MCF 10A (cell line): ENCODE data around the gene C1orf216. TPM values are rescaled to one million over a fixed set of nuclear protein-coding genes. Genes with fewer than 3 reads are reported as not detected.

Source experiments
- BruUV-seq: library from RNA; stranded (reverse); fragments of 400-500 nt; replicated peaks from 2 replicates; lab custom pipeline; 2021; lab: Mats Ljungman, UMichigan
- CTCF ChIA-PET: fragments of 300-600 bp; sonication (Branson Sonifier 250); formaldehyde crosslinking; extraction: SDS; loops from one replicate; lab custom pipeline; 2021; ENCODE audit warnings: antibody characterized with exemption, inconsistent platforms; lab: Yijun Ruan, JAX
- POLR2A ChIA-PET: fragments of 300-600, 350-650 bp; sonication (Branson Sonifier 250); formaldehyde crosslinking; extraction: SDS; loops from one replicate; lab custom pipeline; 2020; ENCODE audit warnings: antibody characterized with exemption, inconsistent platforms; lab: Yijun Ruan, JAX
- DNase-seq: peaks from one replicate; pipeline ENCODE4 v3.0.0-alpha.2; 2018; ENCODE audit not compliant: unreplicated experiment
- H3K27ac Mint-ChIP-seq: one replicate; pipeline ENCODE4 v1.8.0; 2022; ENCODE audit warnings: mild to moderate bottlenecking, low read depth, mixed read lengths; ENCODE audit not compliant: unreplicated experiment
- H3K27me3 Mint-ChIP-seq: one replicate; pipeline ENCODE4 v1.8.0; 2022; ENCODE audit warnings: mixed read lengths; ENCODE audit not compliant: insufficient read depth, unreplicated experiment
- H3K36me3 Mint-ChIP-seq: one replicate; pipeline ENCODE4 v1.8.0; 2022; ENCODE audit warnings: mild to moderate bottlenecking, moderate library complexity, mixed read lengths; ENCODE audit not compliant: insufficient read depth, unreplicated experiment
- H3K4me1 Mint-ChIP-seq: one replicate; pipeline ENCODE4 v1.8.0; 2022; ENCODE audit warnings: mixed read lengths; ENCODE audit not compliant: insufficient read depth, unreplicated experiment
- H3K4me3 Mint-ChIP-seq: one replicate; pipeline ENCODE4 v1.8.0; 2022; ENCODE audit warnings: mild to moderate bottlenecking, moderate library complexity, mixed read lengths; ENCODE audit not compliant: unreplicated experiment
- H3K9me3 Mint-ChIP-seq: one replicate; pipeline ENCODE4 v1.8.0; 2022; ENCODE audit warnings: mixed read lengths; ENCODE audit not compliant: unreplicated experiment
- CTCF ChIP-seq: fragments of 200-600 bp; IDR thresholded peaks from one replicate; pipeline ENCODE4 v1.8.0; 2022; ENCODE audit warnings: antibody characterized with exemption, mild to moderate bottlenecking; ENCODE audit not compliant: unreplicated experiment
- intact Hi-C: fragments of 100-400 bp; cut with micrococcal nuclease; formaldehyde crosslinking; loops from 2 replicates; pipeline ENCODE4 v1.14.1; 2022
- total RNA-seq: library from RNA; stranded (reverse); gene quantifications from 2 replicates; pipeline ENCODE4 v1.2.3, GENCODE V29; 2022

Gene C1orf216
- total RNA-seq, 1 experiment from 2014 or later: 7.1 TPM

DNA sequence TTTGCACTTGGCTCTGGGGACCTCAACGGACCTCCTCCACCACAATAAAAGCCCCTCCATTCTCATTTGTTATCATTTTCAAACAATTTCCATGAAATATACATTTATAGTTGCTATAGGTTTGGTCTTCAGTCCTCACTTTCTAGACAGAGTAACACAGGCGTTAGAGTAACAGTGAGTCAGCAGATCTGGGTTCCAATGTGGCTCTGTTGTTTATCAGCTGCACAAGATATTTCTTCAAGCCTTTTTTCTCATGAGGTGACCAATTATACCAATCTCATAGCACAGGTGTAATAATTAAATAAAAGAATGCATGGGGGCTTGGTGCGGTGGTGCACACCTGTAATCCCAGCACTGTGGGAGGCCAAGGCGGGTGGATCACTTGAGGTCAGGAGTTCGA, 44.6 kb downstream of the C1orf216 start:
- intact Hi-C loops: no loop called here
- CTCF ChIA-PET: no interaction called here
- BruUV-seq: no TSS peak

GRCh38 chr1:35672116-35672515, 46.6 kb downstream of the C1orf216 start:
- no peak for TF ChIP-seq CTCF
- ChIA-PET POLR2A (no interaction called here), CTCF (interaction anchor here (1.1 kb wide), 1 partner anchor 27 kb away, joined by 3 read pairs; no protein-coding TSS in a partner anchor)
- no peak for DNase-seq
- Mint-ChIP-seq H3K9me3 (no peaks in the 10 kb centered on the region), H3K4me1 (no peaks in the 10 kb centered on the region), H3K27ac (no peak overlapping the region), H3K36me3 (no peaks in the 10 kb centered on the region), H3K27me3 (peaks cover 44% of the 10 kb centered on the region), H3K4me3 (no peak overlapping the region)
- intact Hi-C loops: no loop called here
- no TSS peak for BruUV-seq

More for the DNA sequence above, 44.6 kb downstream of the C1orf216 start:
- H3K9me3 Mint-ChIP-seq: no peaks in the 10 kb centered on the region
- H3K27me3 Mint-ChIP-seq: peaks cover 39% of the 10 kb centered on the region
- no peaks in the 10 kb centered on the region for H3K4me1 Mint-ChIP-seq
- no peak overlapping the region for H3K4me3 Mint-ChIP-seq
- H3K36me3 Mint-ChIP-seq: no peaks in the 10 kb centered on the region
- H3K27ac Mint-ChIP-seq: no peak overlapping the region
- DNase-seq: no peak
- no peak for TF ChIP-seq CTCF
- POLR2A ChIA-PET: no interaction called here

GRCh38 chr1:35668506-35668905, 50.2 kb downstream of the C1orf216 start:
- Mint-ChIP-seq H3K9me3 (no peaks in the 10 kb centered on the region), H3K36me3 (no peaks in the 10 kb centered on the region), H3K27ac (no peak overlapping the region), H3K4me1 (no peaks in the 10 kb centered on the region), H3K27me3 (peaks cover 43% of the 10 kb centered on the region), H3K4me3 (no peak overlapping the region)
- no TSS peak for BruUV-seq
- ChIA-PET CTCF (interaction anchor here (0.6 to 0.7 kb wide), 2 partner anchors 11 to 94 kb away, joined by 3 to 4 read pairs; no protein-coding TSS in a partner anchor), POLR2A (no interaction called here)
- DNase-seq: no peak
- intact Hi-C loops: no loop called here
- no peak for TF ChIP-seq CTCF

DNA sequence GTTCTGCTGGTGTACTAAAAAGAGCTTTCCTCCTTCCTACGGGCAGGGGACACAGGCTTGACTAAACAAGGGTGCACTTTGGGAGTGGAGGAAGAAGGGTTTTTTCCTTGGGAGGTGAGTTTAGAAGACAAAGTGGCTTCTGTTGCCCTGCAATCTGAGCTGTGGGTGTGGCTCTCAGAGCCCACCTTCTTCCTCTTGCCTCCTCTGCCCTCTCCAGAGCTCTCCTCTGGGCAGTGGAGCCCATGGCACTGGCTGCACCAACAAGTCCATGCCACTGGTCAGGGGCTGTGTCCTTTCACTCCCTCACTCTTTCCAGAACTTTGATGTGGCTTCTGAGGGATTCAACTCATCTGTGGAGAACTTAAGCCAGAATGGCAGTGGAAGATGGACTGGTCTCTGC, 51.8 kb downstream of the C1orf216 start:
- no peaks in the 10 kb centered on the region for H3K36me3 Mint-ChIP-seq
- H3K4me3 Mint-ChIP-seq: no peak overlapping the region
- POLR2A ChIA-PET: no interaction called here
- no peaks in the 10 kb centered on the region for H3K9me3 Mint-ChIP-seq
- CTCF ChIA-PET: interaction anchor here (1.2 kb wide), 1 partner anchor 60 kb away, joined by 3 read pairs; no protein-coding TSS in a partner anchor
- DNase-seq: no peak
- no peaks in the 10 kb centered on the region for H3K4me1 Mint-ChIP-seq
- intact Hi-C loops: no loop called here
- BruUV-seq: no TSS peak
- H3K27me3 Mint-ChIP-seq: peaks cover 54% of the 10 kb centered on the region
- TF ChIP-seq CTCF: no peak
- no peak overlapping the region for H3K27ac Mint-ChIP-seq
